Muscle of leg (tissue), 11 donors: Measurements from ENCODE around the gene WDR13. TPM values are rescaled to one million over a fixed set of nuclear protein-coding genes. Genes with fewer than 3 reads are reported as not detected.

ENCODE experiments used
- DNase-seq: peaks from one replicate; pipeline ENCODE4 v3.0.0; 2013
- H3K27ac ChIP-seq: one replicate; pipeline ENCODE4 v1.5.1; 2013; ENCODE audit warnings: mild to moderate bottlenecking, low read length, control low read depth
- H3K27me3 ChIP-seq: one replicate; pipeline ENCODE4 v1.6.1; 2013; ENCODE audit warnings: low read length; ENCODE audit not compliant: control insufficient read depth, insufficient read depth
- H3K36me3 ChIP-seq: one replicate; pipeline ENCODE4 v1.6.1; 2013; ENCODE audit warnings: low read length; ENCODE audit not compliant: control insufficient read depth, insufficient read depth
- H3K4me1 ChIP-seq: one replicate; pipeline ENCODE4 v1.6.1; 2013; ENCODE audit warnings: low read length; ENCODE audit not compliant: control insufficient read depth, insufficient read depth
- H3K4me3 ChIP-seq: one replicate; pipeline ENCODE4 v1.5.1; 2013; ENCODE audit warnings: low read length, control low read depth
- H3K9me3 ChIP-seq: replicated peaks from 2 replicates; pipeline ENCODE4 v1.6.1; 2013; ENCODE audit warnings: low read depth, low read length; ENCODE audit not compliant: control insufficient read depth
- WGBS: methylation state at CpG from one replicate; pipeline ENCODE4 v1.1.5; 2013; ENCODE audit warnings: missing lambda C conversion rate; ENCODE audit not compliant: insufficient coverage; 5-methylcytosine and 5-hydroxymethylcytosine counted together
- polyA plus RNA-seq, 8 donors: library from polyadenylated mRNA; unstranded; fragments of 120-200 nt; gene quantifications; one replicate each; pipeline versions ENCODE4 v1.2.1 to v1.2.3, GENCODE V29; 2013; ENCODE audit warnings: inconsistent platforms in 1 of 8, low replicate concordance in 1 of 8; ENCODE audit not compliant: insufficient read length in 8 of 8, insufficient read depth in 1 of 8
- total RNA-seq: library from RNA; stranded (reverse); fragments of 120-200 nt; gene quantifications from one replicate; pipeline ENCODE4 v1.2.4, GENCODE V29; 2013

WDR13 gene
- total and polyA plus RNA-seq, 9 donors = 85.8 to 128 (median 99.1) TPM

- WGBS = 90% methylated on average over 1 of the region's 2 CpGs
- H3K36me3 ChIP-seq = no peaks in the 10 kb centered on the region
- no peak overlapping the region for H3K4me3 ChIP-seq
- H3K4me1 ChIP-seq = no peaks in the 10 kb centered on the region
- H3K27ac ChIP-seq = no peak overlapping the region
- no peak for DNase-seq
- no peaks in the 10 kb centered on the region for H3K9me3 ChIP-seq
- no peaks in the 10 kb centered on the region for H3K27me3 ChIP-seq
Observed at GRCh38 chrX:48611703-48612102, 14.4 kb downstream of the WDR13 start.

GRCh38 chrX:48613502-48614160 lies 16.3 kb downstream of the WDR13 start:
- 80% methylated on average over 3 of the region's 6 CpGs for WGBS
- no peak for DNase-seq

GRCh38 chrX:48616576-48616975 lies 19.3 kb downstream of the WDR13 start:
- 44% methylated on average over 4 of the region's 5 CpGs for WGBS
- no peaks in the 10 kb centered on the region for H3K36me3 ChIP-seq
- H3K9me3 ChIP-seq = no peaks in the 10 kb centered on the region
- no peak overlapping the region for H3K27ac ChIP-seq
- H3K27me3 ChIP-seq = no peaks in the 10 kb centered on the region
- no peak overlapping the region for H3K4me3 ChIP-seq
- no peak for DNase-seq
- H3K4me1 ChIP-seq = no peaks in the 10 kb centered on the region

More at GRCh38 chrX:48613502-48614160, 16.3 kb downstream of the WDR13 start:
- Histone ChIP-seq H3K4me3 (no peak overlapping the region), H3K27ac (no peak overlapping the region), H3K4me1 (no peaks in the 10 kb centered on the region), H3K9me3 (no peaks in the 10 kb centered on the region), H3K27me3 (no peaks in the 10 kb centered on the region), H3K36me3 (no peaks in the 10 kb centered on the region)

- no peaks in the 10 kb centered on the region for H3K4me1 ChIP-seq
- WGBS = 45% methylated on average over 6 of the region's 8 CpGs
- DNase-seq = no peak
- no peaks in the 10 kb centered on the region for H3K9me3 ChIP-seq
- no peaks in the 10 kb centered on the region for H3K27me3 ChIP-seq
- H3K27ac ChIP-seq = no peak overlapping the region
- no peak overlapping the region for H3K4me3 ChIP-seq
- H3K36me3 ChIP-seq = no peaks in the 10 kb centered on the region
Observed at GRCh38 chrX:48617542-48618340, 20.4 kb downstream of the WDR13 start.

GRCh38 chrX:48626401-48627298 lies 29.4 kb downstream of the WDR13 start:
- Histone ChIP-seq H3K4me1 (peaks cover 1% of the 10 kb centered on the region), H3K36me3 (no peaks in the 10 kb centered on the region), H3K9me3 (no peaks in the 10 kb centered on the region), H3K4me3 (no peak overlapping the region), H3K27me3 (no peaks in the 10 kb centered on the region), H3K27ac (no peak overlapping the region)
- WGBS = no CpG with 5 or more reads among the region's 5 CpGs
- no peak for DNase-seq

- H3K36me3 ChIP-seq = no peaks in the 10 kb centered on the region
- H3K27ac ChIP-seq = no peak overlapping the region
- no peak overlapping the region for H3K4me3 ChIP-seq
- H3K9me3 ChIP-seq = no peaks in the 10 kb centered on the region
- 33% methylated on average over 14 of the region's 18 CpGs for WGBS
- H3K27me3 ChIP-seq = no peaks in the 10 kb centered on the region
- DNase-seq = peak; percentile 96
- peaks cover 4% of the 10 kb centered on the region for H3K4me1 ChIP-seq
Observed at GRCh38 chrX:48631376-48632090, 34.2 kb downstream of the WDR13 start.

GRCh38 chrX:48632207-48632606 lies 34.9 kb downstream of the WDR13 start:
- Histone ChIP-seq H3K27ac (no peak overlapping the region), H3K4me3 (no peak overlapping the region), H3K27me3 (no peaks in the 10 kb centered on the region), H3K9me3 (no peaks in the 10 kb centered on the region), H3K36me3 (no peaks in the 10 kb centered on the region), H3K4me1 (peaks cover 4% of the 10 kb centered on the region)
- no CpG with 5 or more reads among the region's 10 CpGs for WGBS
- no peak for DNase-seq

- H3K27me3 ChIP-seq = no peaks in the 10 kb centered on the region
- no peak overlapping the region for H3K4me3 ChIP-seq
- H3K9me3 ChIP-seq = no peaks in the 10 kb centered on the region
- H3K36me3 ChIP-seq = no peaks in the 10 kb centered on the region
- 60% methylated on average over 1 of the region's 1 CpG for WGBS
- H3K27ac ChIP-seq = no peak overlapping the region
- DNase-seq = no peak
- peaks cover 4% of the 10 kb centered on the region for H3K4me1 ChIP-seq
Observed at GRCh38 chrX:48636301-48636700, 39.0 kb downstream of the WDR13 start.

- Histone ChIP-seq H3K27ac (no peak overlapping the region), H3K4me3 (no peak overlapping the region), H3K9me3 (no peaks in the 10 kb centered on the region), H3K4me1 (peaks cover 1% of the 10 kb centered on the region), H3K36me3 (no peaks in the 10 kb centered on the region), H3K27me3 (no peaks in the 10 kb centered on the region)
- no peak for DNase-seq
- no CpG with 5 or more reads among the region's 2 CpGs for WGBS
Observed at GRCh38 chrX:48636776-48637175, 39.5 kb downstream of the WDR13 start.
